HG03342 (cell line): ENCODE data around the gene TRMU.

Source experiments
- ATAC-seq: cut with Tn5 transposase; IDR thresholded peaks from one replicate; pipeline ENCODE4 v1.9.1; 2021; ENCODE audit warnings: mild to moderate bottlenecking, moderate library complexity; ENCODE audit not compliant: unreplicated experiment

TRMU gene

DNA sequence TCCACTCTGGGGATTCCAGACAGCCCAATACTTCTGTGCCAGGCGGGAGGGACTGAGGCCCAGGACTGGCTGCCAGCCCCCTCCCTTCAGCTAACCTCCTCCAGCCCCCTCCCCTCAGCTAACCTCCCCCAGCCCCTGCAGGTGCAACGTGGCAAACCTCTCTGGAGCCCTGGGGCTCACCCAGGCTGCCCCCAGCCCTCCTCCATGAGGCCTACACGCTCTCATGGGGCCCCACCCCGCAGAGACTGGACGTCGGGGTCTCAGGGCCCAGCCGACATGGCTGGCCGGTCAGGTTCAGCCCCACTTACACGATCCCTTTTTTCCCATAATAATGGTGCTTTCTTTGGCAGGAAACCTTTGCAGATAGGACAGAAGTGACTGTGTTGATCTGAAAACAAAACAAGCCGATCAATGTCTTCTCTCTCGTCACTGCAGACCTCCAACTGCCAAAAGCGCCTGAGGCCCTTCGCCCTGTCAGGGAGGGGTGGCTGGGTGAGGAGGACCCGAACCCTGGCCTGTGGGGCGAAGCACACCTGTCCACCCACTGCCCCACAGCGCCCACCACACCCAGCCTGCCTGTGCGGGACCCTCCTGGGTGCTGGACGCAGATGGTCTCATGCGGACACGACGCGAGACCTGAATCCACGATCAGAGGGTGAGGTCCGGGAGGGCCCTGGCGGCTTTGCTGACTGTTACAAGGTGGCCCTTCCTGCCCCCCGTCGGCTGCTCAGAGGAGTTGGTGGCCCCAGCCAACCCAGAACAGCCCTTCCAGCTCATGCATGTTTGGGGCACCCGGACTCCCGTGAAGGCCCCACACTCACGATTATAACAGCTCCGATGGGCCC is 33.6 kb downstream of the TRMU start:
- ATAC-seq = no peak

DNA sequence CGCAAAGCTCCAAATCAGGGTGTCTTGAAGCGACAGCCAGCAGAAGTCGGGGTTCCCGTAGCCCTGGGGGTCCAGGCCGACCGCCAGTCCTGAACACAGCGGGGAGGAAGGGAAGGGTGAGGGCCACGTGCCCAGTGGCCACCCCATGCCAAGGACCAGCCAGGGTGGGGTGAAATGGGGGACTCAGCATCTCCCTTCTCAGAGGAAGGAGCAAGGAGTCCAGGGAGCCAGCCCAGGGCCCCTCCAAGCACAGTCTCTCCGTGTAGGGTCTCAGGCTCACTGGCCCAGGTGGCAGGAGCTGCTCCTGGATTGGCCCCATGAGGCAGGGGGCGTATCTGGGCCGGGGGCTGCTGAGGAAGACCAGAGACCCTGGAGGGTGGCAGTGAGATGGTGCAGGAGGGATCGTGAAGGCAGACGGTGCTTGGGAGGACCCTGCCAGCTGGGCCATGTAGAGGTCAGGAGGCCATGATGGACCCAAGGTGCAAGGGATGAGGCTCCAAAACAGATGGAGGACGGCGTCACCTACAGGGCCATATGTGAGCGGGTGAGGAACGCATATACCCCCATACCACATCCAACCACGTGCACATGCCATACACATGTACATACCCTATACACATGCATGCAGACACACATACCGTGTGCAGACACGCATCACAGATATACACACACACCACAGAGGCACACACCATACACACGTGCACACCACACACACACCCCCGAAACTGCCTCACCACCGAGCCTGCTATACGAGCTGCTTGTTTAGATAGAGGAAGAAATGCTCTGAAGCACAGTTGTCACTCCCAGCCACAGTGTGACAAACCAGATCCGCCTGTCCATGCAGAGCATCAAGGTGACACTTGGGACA is 34.4 kb downstream of the TRMU start:
- ATAC-seq = no peak

DNA sequence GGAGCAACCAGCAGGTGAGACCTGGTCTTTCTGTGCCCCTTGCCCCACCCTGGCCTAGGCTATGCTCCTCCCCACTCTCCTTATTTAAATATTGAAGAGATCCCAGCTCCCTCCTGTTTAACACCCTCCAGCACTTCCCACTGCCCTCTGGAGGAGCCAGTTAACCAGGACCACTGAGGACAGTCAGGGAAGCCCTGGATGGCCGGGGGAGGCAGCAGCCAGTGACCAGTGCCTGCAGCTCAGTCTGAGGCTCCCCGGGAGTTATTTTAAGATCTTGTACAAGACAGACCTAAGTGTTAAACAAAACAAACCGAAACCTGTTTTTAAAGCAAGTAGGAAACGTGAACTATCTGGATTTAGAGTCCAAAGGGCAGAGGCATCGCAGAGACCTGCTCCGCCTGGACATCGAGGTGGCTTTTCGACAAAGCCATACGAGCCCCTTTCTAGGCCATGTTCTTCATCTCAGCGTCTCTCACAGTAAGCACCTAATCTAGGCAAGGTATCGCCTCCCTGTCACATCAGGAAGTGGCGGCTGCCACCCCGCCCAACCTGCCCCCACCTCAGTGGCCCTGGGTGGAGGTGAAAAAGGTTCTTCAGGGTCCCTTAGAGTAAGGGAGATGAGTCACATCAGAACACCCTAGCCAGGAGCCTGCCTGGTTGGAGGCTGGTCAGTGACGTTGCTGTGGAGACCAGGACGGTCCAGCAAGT is 35.2 kb downstream of the TRMU start:
- ATAC-seq = no peak

DNA sequence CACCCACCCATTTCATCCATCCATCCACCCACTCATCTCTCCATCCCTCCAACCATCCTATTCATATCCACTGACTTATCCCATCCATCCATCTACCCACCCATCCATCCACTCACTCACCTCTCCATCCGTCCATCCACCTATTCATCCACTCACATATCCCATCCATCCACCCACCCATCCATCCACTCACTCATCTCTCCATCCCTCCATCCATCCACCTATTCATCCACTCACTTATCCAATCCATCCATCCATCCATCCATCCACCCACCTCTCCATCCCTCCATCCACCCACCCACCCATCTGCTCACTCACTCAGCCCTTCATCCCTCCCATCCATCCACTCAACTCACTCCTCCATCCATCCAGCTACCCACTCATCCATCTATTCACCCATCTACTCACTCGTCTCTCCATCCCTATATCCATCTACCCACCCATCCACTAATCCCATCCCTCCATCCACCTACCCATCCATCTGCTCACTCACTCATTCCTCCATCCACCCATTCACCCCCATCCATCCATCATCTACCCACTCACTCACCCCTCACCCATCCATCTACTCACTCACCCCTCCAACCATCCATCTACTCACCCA is 36.2 kb downstream of the TRMU start:
- ATAC-seq = no peak

DNA sequence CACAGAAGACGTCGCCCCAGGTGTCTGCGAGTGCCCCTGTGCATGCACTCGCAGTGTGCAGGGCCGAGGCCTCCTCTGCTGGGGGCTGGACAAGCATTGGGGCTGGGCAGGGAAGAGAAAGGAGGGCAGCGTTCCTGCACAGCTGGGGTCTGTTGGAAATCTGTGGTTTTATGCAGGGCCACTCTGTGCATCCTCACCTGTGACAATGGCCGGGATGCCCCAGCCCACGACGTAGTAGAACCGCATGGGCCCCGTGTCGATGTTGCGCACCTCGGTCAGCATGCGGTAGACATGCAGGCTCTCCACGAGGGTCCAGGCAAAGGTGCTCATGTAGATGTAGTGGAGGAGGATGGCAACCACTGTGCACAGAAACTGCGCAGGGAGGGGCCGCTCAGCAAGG is 37.2 kb downstream of the TRMU start:
- ATAC-seq = no peak

DNA sequence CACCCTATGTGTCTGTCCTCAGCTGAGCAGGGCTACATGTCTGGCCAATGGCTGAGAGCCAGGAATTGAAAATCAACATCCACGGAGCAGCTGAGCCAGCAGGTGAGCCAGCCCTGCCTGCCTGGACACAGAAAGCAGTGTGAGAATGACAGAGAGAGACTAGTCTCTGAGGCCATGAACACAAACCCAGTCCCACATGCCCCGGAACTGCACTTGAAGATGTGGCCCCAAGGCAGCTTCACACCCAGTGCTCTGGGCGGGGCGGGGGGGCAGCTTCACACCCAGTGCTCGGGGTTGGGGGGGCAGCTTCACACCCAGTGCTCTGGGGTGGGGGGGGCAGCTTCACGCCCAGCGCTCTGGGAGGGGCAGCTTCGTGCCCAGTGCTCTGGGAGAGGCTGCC is 37.6 kb downstream of the TRMU start:
- ATAC-seq = no peak

DNA sequence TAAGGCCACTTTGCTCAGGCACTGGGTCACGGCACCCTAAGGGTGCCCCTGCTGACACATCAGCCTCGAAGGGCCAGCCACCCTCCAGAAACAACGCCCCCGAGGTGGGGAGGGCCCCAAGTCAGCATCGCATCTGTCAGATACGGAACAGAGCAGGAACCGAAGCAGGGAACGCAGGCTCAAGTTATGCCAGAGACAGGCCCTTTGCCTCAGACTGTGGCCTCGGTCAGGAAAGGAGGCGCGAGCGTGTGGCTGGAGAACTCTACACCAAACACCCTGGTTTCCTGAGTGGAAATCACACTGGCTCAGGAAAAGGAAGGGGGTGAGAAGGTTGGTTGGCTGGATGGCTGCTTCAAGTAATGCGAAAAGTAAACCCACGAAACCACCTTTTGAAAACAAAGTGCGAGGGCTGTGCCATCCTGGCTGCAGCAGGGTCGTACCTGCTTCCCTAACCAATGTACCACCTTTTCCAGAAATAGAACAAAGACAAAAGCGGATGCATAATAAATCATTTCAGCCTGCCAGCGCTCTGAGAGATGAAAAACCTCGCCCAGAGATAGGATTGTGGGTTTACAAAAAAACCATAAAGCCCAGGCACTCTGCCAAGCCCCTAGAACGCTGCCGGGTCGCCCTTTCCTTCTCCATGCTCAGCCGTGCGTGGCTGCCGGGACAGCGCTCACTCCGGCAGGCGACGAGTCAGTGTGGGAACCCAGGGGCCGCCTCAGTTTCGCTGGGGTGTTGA is 38.6 kb downstream of the TRMU start:
- no peak for ATAC-seq

DNA sequence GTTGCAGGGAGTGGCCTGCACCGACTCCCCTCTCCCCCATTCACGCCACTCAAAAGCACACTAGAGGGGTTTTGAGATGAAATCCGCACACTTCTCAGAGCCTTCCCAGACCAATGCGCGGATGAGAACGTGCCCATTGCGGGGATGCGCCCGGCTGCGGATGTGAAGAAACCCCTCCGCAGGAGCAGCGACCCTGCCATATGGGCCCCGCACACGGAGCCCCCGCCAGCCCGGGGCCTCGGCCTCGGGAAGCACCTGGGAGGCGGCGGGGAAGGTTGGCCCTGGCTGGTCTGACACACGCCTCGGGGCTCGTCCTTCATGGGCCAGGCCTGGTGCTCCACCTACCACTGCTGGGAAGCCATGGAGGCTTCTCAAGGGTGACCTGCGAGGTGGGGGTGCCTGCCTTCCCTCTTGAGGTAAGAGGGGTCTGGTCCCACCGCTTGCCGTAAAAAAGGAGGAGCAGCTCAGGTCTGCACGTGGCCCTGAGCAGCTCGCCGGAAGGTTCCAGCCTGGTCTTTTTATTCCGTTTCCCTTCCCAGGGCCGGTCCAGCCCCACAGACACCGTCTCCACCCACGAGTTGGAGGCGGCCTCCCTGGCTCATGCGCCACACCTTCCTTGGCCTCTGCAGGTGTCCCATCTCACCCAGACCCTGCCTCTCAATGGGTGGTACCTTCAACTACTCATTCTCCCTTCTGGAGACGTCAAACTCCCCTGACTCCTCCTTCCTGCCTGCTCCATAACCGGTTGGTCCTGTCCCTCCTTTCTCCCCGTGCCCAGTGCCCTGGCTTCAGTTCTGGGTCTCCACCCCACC is 39.4 kb downstream of the TRMU start:
- ATAC-seq = no peak

DNA sequence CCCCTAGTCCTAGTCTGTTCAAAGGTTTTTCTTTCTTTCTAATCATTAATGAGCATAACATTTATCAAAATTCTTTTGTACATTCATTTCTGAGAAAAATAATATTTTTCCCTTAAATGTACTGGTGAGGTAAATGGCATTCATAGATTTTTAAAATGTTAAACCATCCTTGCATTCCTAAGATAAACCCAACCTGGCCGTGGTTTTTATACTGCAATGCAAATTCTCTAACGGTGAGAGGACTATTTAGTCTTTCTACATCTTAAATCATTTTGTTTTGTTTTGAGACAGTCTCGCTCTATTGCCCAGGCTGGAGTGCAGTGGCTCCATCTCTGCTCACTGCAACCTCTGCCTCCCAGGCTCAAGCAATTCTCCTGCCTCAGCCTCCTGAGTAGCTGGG is 40.6 kb downstream of the TRMU start:
- ATAC-seq = no peak

DNA sequence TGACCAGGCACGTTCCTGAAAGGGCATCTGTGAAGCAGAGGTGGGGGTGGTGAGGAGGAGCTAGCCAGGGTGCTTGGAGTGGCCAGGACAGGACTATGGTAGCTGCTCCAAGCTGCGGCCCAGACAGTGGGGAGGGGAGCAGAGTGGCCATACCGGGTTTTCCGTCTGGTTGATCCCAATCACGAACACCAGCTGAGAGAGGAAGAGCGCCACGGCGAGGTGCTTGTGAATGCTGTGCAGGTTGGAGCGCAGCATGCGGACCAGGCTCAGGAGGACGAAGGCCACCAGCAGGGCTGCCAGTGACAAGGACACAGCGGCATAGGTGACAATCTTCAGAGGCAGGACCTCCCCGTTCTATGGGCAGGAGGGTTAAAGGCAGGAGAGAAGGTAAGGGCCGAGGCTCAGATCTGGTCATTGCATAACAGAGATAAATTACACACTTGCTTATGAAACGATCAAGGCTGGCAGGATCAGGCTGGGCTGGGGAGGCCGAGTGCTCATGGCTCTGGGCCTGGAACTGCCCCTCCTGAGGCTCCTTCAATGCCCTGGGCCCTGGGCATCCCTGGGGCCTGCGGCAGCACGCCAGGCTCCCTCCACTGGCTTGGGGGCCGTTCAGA is 41.5 kb downstream of the TRMU start:
- no peak for ATAC-seq

DNA sequence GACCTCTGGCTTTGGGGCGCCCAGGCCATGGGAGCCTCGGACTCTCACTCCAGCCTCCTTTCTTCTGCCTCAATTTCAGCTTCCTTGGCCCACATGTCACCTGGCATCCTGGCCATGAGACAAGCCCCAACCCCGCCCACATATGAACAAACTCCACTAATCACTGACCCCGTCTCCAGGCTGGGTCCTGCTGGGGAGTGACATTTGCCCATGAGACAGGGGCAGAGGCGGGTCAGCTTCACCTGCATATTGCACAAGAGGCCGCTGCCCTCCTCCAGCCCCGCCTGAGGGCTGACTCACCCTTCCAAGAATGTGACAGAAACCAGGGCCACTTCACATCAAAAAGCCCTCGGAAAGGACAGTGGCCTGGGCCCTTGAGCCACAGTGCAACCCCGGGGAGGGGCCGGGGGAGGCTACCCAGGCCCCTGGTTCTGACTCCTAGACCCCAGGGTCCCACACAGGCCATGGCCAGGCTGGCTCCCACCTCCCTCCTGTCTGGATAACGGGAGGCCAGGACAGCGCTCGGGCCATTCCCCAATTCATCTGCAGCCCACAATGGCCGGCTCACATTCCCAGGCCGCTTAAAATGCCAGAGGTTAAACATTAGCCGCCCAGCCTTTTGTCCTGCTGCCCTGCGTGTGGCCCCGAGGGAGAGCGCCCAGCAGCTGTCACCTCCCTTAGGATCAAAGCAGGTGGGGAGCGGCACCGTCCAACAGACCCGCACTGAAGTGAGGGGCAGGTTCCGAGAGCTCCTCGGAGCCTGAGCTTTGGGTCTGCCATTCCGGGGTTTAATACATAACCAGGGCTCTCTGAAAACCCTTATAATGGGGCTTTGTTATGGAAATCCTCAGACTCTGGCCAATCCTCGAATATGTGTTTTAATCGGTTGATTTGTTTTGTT is 42.3 kb downstream of the TRMU start:
- no peak for ATAC-seq

DNA sequence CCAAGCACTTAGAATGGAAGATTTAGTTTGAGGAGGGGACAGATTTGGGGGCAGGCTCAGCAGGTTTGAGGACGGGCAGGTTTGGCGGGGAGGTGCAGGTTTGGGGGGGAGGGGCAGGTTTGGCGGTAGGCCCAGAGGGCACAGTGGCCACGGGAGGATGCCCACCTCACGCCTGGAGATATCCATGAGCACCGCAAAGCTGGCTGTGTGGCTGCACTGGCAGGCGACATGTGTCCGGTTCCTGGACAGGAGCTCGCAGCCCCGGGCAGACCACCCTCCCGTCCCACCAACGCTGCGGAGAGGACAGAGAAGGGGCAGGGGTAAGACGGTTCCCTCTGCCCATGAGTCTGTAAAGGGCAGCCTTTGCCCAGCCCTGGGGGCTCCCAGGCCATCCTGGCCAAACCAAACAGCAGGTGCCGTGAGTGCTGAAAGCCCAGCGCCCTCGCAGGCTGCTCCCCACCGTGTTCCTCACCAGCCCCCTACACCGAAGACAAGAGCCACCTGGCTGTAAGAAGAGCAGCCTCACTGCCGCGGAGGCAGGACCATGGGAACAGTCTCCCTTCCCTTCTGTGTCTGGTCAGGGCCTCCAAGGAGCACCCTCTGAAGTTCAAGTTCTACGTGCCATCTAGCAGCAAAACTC is 43.0 kb downstream of the TRMU start:
- no peak for ATAC-seq

DNA sequence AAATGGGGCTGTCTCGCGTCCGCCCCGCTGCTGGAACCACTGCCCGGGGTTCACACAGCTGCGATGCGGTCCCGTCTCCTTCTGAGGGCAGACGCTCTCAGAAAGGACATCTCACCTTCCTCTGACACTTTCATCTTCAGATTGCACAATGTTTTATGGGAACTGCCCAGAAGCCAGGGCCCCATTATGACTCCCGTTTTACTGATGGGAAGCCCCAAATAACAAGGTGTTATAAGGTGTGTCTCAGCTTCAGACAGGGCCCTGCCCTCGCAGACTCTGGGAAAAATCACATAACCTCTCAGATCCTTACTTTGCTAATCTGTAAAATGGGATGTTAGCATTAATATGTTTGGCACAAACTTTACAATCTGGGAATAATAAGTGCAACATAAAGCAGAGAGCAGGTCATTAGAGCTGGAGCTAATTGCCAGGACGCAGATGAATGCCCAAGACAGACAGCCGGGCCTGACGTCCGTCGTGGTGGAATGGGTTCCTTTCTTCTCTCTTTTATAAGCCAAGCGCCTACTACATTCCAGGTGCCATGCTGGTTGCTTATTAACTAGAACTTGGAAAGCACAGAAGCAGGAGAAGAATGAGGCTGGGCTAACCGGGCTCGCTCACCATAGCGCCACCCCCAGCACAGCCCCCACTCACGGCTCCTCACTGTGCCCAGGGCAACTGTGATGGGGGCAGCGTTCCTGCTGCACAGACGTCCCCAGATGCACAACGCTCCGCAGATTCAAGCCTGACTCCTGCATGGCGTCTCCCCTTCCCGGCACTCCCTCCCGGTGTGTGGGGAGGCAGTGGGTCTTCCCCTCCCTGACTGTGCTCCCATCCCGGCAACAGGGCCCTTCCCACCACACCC is 43.8 kb downstream of the TRMU start:
- ATAC-seq = no peak

DNA sequence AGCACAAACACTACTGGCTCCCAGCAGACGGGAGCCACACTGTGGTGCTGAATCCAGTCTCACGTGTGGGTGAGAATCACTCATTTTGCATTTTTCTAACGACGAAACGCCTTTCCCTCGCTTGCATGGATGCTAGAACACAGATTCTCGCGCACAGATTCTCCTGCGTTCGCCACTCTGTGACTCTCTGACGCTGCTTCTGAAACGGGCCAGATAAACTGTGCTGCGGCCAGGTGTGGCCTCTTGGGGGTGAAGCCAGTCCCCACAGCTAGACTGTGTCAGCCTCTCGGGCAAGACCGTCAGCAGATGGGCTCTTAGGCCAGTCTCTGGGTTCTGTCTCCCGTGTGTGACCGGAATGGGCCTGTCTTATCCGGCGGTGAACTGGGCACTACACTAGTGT is 44.6 kb downstream of the TRMU start:
- no peak for ATAC-seq

DNA sequence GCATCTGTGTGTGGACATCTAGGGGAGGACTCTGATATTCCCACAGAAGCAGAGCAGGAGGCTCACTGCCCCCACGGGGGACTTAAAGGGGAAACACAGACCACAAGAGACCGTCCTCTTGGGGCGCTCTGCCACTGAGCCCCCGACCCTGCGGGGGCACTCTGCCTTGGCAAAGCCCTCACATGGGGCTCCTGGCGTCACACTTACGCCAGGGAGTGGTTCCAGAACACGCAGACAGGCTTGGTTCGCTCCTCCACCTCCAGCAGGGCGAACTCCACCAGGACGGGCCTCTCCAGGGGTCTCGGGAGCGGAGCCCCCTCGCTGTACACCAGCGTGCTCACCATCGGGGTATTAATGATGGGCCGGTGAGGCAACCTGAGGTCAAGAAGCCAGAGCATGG is 45.1 kb downstream of the TRMU start:
- ATAC-seq = no peak

DNA sequence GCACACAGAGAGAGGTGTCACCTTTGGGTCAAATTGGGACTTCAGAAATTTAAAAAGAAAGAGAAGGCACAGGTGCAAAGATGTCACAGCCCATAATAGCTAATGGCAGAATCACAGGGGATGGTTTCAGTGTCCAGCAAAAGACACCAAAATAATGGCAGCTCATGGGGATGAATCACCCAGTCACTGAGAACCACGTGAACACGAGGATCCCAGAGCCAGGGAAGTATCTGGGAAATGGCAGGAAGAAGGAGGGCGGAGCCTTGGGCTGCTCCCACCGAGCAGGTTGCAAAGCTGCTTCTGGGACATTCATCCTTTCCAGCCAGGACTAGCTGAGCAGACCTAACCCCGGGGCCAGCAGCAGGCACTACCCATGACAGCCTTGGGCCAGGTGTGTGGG is 45.6 kb downstream of the TRMU start:
- ATAC-seq = no peak

DNA sequence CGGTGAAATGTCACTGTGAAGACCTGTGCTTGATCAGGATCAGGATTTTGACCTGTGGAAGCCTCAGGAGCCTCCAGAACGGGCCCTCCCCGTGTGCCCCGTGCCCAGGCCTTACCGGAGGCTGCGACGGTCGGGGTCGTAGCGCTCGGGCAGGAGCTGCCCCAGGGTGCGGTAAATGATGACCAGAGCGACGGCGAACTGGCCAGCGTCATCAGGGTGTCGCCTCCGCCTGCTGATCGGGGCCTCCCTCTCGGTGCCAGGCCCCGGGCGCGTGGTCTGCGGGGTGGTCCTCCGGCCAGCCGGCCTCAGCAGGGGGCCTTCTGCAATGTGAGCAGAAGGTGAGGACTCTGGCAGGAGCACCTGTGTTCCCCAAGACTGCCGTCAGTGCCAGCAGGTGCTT is 46.2 kb downstream of the TRMU start:
- no peak for ATAC-seq
